ENCODE data around the gene WDFY3.

- no peak for TF ChIP-seq CTCF (IDR thresholded peaks at IDR 0.05)
- TF ChIP-seq POLR2A (IDR thresholded peaks at IDR 0.05): no peak
Observed at GRCh38 chr4:84661191-84661939, 305.1 kb downstream of the WDFY3 start.

All from Peyer's patch (tissue), 4 donors.